Kasumi-1 (cell line): ENCODE results near the gene PITPNM3.

Source experiments
- DNase-seq, 2 experiments: peaks; one replicate each; lab custom pipeline; 2025; lab: John Stamatoyannopoulos, UW

Gene PITPNM3

GRCh38 chr17:6551869-6552531 is 4.4 kb downstream of the PITPNM3 start:
- no peak for DNase-seq

- DNase-seq: no peak
These were observed 5.0 kb downstream of the PITPNM3 start for GRCh38 chr17:6551356-6551755.

GRCh38 chr17:6549384-6550036 is 6.8 kb downstream of the PITPNM3 start:
- DNase-seq: no peak

- DNase-seq: no peak
These were observed 7.6 kb downstream of the PITPNM3 start for GRCh38 chr17:6548578-6549330.

- DNase-seq: no peak
These were observed 8.3 kb downstream of the PITPNM3 start for GRCh38 chr17:6548034-6548433.

GRCh38 chr17:6547336-6547735 is 9.0 kb downstream of the PITPNM3 start:
- DNase-seq: no peak

GRCh38 chr17:6546069-6546718 is 10.2 kb downstream of the PITPNM3 start:
- no peak for DNase-seq

- DNase-seq: no peak
These were observed 11.1 kb downstream of the PITPNM3 start for GRCh38 chr17:6545291-6545690.

GRCh38 chr17:6544011-6544370 is 12.4 kb downstream of the PITPNM3 start:
- no peak for DNase-seq

- DNase-seq: no peak
These were observed 13.0 kb downstream of the PITPNM3 start for GRCh38 chr17:6543079-6544010.

- DNase-seq: no peak
These were observed 13.8 kb downstream of the PITPNM3 start for GRCh38 chr17:6542577-6542976.

- DNase-seq: no peak
These were observed 14.5 kb downstream of the PITPNM3 start for GRCh38 chr17:6541886-6542285.

- no peak for DNase-seq
These were observed 16.5 kb downstream of the PITPNM3 start for GRCh38 chr17:6539871-6540270.

GRCh38 chr17:6536566-6537065 is 19.7 kb downstream of the PITPNM3 start:
- no peak for DNase-seq

- no peak for DNase-seq
These were observed 20.3 kb downstream of the PITPNM3 start for GRCh38 chr17:6536053-6536452.

GRCh38 chr17:6534846-6535514 is 21.4 kb downstream of the PITPNM3 start:
- DNase-seq: no peak

GRCh38 chr17:6532441-6532885 is 23.9 kb downstream of the PITPNM3 start:
- DNase-seq: no peak

GRCh38 chr17:6531575-6531974 is 24.8 kb downstream of the PITPNM3 start:
- DNase-seq: no peak

GRCh38 chr17:6530324-6530920 is 25.9 kb downstream of the PITPNM3 start:
- DNase-seq: no peak

- DNase-seq: no peak
These were observed 27.8 kb downstream of the PITPNM3 start for GRCh38 chr17:6528557-6528956.
